EH (cell line): ENCODE data around the gene JUP.
"Not testable (repeated sequence)": the region's sequence is repeated elsewhere in the genome, so short reads cannot be mapped to it uniquely, and the experiment has no call there.

ENCODE experiments used
- DNase-seq: peaks from one replicate; pipeline ENCODE4 v3.0.0-alpha.2; 2015; ENCODE audit warnings: low read depth

JUP gene

DNA sequence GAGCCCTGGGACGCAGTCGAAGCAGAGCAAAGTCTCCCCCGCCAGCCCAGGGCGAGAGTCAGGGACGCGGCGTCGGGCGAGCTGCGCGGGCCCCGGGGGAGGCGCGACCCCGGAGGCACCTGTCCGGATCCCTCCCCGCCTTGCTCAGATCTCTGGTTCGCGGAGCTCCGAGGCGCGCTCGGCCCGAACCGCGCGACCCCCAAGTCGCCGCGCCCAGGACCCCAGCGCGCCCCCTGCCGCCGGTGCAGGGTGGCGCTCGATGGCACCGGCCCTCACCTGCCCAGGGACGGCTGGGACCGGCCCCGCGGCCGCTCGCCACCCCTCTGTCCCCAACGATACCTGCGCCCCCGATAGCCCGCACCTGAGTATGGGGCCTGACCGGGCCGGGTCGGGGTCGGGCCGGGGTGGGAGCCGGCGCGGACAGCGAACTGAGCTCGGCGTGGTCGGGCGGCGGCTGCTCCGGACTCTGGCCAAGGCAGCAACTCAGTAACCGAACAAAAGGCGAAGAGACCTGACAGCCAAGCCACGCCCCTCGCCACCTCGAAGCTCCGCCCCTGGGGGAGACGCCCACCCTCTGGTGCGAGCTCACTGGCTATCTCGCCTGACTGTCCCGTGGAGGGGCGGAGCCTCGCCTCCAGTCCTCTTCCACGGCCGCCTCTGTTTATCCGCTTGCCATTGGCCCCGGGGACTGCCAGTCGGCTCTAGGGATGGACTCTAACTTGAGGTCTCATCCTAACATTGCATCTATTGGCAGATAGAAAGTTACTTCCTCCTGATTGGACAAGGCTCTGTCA lies at the start of gene JUP:
Gene JUP, minus strand, starts transcription at position 485 of the 794 bp plus-strand sequence. CDS start 14,857 bp downstream, outside the sequence.
- peak; percentile 99 for DNase-seq

DNA sequence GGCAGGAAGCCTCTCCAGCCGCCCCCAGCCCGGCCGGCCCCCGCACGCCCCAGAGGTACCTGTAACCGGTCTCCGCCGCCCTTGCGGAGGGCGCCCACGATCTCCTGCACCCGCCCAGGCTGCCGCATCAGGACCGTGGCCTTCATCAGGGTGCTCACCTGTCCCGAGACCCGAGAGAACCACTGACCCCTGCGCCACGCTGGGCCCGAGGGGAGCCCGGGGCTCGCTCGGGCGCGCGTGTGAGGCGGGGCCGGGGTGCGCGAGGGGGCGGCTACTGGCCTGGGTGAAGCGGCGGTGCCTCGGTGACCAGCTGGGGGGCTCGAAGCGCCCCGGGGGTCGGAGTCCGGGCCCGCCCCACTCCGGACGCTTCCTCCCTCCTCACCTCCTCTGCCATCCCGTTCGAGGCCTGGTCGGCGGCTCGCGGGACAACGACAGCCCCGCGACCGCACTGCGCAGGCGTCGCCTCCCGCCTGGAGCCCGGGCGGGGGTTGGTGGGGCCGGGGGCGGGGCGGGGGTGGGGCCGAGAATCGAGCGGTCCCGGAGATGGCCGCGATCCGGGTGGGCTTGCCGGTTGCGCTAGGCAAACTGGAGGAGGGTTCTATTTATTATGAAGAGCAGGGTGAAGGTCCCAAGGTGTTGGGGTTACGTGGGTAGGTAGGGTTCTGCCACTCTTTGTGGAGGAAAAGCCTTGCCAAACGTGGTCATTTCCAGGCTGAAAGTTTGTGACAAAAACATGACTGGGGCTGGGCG lies 49.5 kb upstream of the JUP start, which contains the start of gene NT5C3B:
Gene NT5C3B, minus strand, starts transcription at position 433 of the 750 bp plus-strand sequence. Its CDS starts 39 bp downstream, at position 394.
- DNase-seq, result peak; percentile 73

DNA sequence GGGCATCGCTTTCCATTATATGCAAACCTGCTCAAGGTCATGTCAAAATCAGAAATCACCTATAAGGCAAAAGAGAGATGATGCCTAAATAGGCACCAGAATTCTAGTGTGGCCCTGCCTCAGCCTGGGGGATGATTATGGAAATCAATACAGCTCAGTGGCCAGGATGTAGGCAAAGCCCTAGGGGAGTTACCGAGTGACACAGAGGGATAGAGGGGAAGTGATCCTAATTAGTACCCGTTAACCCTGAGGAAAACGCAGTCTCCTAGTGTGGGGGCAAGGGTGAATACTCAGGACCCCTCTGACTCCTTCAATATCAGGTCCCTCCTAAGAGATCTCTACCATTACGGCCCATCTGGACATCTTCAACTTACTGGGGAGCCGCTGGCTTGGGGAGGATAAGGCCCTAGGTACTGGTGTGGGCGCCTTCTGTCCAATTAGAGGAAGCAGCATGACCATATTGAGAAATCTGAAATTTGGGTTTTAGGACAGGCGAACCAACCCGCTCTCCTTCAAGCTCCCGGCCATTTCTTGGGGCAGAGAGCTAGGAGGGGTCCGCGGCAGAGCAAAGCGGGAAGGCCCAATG lies 48.8 kb upstream of the JUP start:
- DNase-seq, result peak; percentile 40

DNA sequence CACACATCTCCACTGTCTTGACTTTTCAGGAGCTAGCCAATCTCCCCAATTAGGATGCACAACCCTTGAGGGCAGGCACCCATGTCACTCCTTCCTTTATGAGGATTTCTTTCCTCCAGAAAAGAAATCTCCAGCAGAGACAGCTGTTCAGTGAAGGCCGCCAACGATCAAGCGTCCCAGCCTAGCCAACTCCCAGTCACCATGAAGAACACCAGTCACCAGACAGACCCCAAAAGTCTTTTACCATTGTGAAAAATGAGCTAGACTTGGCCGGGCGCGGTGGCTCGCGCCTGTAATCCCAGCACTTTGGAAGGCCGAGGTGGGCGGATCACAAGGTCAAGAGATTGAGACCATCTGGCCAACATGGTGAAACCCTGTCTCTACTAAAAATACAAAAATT lies 43.5 kb upstream of the JUP start:
- not testable (repeated sequence) for DNase-seq

- no peak for DNase-seq
Measured at GRCh38 chr17:41825175-41825845, 38.8 kb upstream of the JUP start.

DNA sequence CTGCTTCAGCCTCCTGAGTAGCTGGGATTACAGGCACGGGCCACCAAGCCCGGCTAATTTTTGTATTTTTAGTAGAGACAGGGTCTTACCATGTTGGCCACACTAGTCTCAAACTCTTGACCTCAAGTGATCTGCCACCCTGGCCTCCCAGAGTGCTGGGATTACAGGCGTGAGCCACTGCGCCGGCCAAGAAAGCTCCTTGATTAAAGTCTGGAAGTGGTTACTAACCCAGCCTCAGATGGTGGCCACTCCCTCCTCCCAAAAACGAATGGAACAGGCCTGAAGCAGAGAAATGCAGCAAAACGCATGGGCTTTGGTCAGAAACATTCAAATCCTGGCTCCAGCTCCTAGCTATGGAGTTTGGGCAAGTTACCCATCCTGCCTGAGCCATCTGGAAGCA lies 37.6 kb upstream of the JUP start:
- DNase-seq, result peak; percentile 25

- DNase-seq, result peak; percentile 18
Measured at GRCh38 chr17:41823580-41823979, 37.1 kb upstream of the JUP start.

DNA sequence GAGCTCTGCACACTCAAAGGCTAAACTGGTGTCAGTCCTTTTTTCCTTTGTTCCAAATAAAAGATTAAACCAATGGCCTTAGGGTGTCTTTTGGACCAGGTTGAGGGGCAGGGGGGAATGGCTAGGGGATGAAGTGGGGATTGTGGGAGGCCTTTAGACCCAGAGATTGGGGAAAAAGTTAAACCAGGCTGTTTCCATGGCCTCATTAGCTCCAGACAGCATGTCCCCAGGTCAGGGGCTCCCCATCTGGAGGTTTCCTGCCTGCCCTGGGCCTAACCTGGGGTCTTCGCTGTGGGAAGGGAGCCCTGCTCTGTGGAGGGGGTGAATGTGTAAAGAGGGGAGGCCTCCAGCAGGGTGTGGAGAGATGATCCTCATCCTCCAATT lies 36.6 kb upstream of the JUP start:
- no peak for DNase-seq

GRCh38 chr17:41822216-41823140 lies 36.0 kb upstream of the JUP start:
- DNase-seq, result no peak

DNA sequence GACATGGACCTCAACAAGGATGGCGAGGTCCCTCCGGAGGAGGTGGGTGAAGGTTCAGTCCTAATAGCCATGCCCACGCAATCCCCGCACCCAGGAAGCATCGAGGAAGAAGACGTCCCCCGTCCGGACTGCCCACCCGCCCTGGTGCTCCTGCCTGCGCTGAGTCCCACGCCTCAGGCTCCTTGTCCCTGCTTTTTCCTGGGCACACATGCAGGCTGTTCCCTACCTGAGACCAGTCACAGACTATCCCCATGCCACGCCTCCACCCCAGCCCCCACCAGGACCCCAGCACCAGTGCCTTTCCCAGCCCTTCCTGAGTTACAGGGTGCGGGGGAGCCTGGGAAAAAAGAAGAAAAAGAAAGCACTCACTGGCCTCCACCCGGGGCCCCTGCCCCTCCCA lies 35.3 kb upstream of the JUP start:
- DNase-seq, result no peak

- DNase-seq, result no peak
Measured at GRCh38 chr17:41818024-41818423, 31.5 kb upstream of the JUP start.

- no peak for DNase-seq
Measured at GRCh38 chr17:41816637-41817320, 30.3 kb upstream of the JUP start.

GRCh38 chr17:41814195-41814594 lies 27.7 kb upstream of the JUP start:
- DNase-seq, result peak; percentile 52

- DNase-seq, result peak; percentile 57
Measured at GRCh38 chr17:41813699-41814124, 27.2 kb upstream of the JUP start.

DNA sequence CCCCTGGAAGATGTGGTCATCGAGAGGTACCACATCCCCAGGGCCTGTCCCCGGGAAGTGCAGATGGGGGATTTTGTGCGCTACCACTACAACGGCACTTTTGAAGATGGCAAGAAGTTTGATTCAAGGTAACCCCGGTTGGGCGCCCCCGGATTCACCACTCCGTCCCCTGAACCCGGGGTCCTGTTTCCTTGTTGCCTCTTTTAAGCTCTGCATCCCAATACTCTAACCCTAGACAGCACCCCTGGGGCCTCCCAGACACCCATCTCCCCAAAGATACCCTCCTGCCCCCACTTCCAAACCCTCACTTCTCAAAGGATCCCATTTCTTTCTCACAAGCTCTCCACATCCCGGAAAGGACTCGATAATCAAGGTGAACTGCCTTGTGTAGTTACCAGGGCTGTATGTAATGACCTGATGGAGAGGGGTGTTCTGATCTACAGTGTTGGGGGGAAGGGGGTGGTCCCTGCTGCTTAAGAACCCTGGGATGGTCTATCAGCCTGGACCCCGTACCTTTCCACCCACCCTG lies 26.7 kb upstream of the JUP start:
- peak; percentile 9 for DNase-seq

DNA sequence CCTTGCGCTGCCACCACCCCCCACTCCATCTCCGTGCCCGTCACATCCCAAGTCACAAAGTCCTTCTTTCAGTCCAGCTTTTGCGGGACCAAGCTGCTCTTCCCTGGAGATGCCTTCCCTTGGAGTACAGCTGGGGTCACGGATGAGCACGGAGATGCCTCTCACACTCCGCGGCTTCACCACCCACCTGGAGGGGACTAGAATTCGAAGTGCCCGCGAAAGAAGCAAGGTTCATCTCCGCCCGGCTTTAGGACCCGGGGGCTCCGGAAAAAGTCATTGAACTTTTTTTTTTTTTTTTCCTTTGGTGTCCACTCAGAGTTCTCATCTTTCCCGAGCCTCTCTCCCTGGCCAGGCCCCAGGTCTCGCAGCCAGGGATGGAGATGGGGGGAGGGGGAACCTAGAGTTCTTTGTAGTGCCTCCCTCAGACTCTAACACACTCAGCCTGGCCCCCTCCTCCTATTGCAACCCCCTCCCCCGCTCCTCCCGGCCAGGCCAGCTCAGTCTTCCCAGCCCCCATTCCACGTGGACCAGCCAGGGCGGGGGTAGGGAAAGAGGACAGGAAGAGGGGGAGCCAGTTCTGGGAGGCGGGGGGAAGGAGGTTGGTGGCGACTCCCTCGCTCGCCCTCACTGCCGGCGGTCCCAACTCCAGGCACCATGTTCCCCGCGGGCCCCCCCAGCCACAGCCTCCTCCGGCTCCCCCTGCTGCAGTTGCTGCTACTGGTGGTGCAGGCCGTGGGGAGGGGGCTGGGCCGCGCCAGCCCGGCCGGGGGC lies 26.1 kb upstream of the JUP start, which contains the start of gene FKBP10:
Gene FKBP10, plus strand, starts transcription at position 624 of the 771 bp plus-strand sequence. Its CDS starts 31 bp downstream, at position 655.
- peak; percentile 92 for DNase-seq

- DNase-seq, result peak; percentile 80
Measured at GRCh38 chr17:41811549-41812380, 25.3 kb upstream of the JUP start, which contains the start of gene P3H4. Gene P3H4, minus strand, starts transcription at chr17:41811949. Its CDS starts 34 bp downstream, at chr17:41811915.
